OCI-LY1 (cell line): ENCODE results near the gene COL15A1.
A peak's percentile ranks its signal among the peaks of the same experiment; 100 is the strongest.

Experiments used
- H2AFZ ChIP-seq: fragments of 200-600 bp; sonication (generic), shearing (Covaris generic); 2 replicates; pipeline ENCODE4 v1.6.0; 2014; ENCODE audit warnings: antibody characterized with exemption, mild to moderate bottlenecking, low read length
- H3F3A ChIP-seq: fragments of 200-600 bp; sonication (generic), shearing (Covaris generic); 2 replicates; pipeline ENCODE4 v1.6.0; 2014; ENCODE audit warnings: mild to moderate bottlenecking, antibody characterized with exemption, low read length, moderate library complexity; ENCODE audit not compliant: insufficient read depth
- H3K27ac ChIP-seq: fragments of 200-600 bp; sonication (generic); 2 replicates; pipeline ENCODE4 v1.5.1; 2014; ENCODE audit warnings: low read length, mixed run types, mild to moderate bottlenecking, low read depth; ENCODE audit not compliant: poor library complexity, severe bottlenecking
- H3K27me3 ChIP-seq: fragments of 200-600 bp; sonication (generic); 2 replicates; pipeline ENCODE4 v1.6.0; 2014; ENCODE audit warnings: antibody characterized with exemption, mild to moderate bottlenecking, low read length, moderate library complexity; ENCODE audit not compliant: insufficient read depth
- H3K36me3 ChIP-seq: fragments of 200-600 bp; sonication (generic); 2 replicates; pipeline ENCODE4 v1.6.1; 2014; ENCODE audit warnings: mild to moderate bottlenecking, antibody characterized with exemption, low read length, moderate library complexity, mixed read lengths; ENCODE audit not compliant: insufficient read depth
- H3K4me1 ChIP-seq: fragments of 200-600 bp; sonication (generic); 2 replicates; pipeline ENCODE4 v1.5.1; 2014; ENCODE audit warnings: mild to moderate bottlenecking, low read length, moderate library complexity; ENCODE audit not compliant: insufficient read depth, severe bottlenecking
- H3K4me2 ChIP-seq: fragments of 200-600 bp; sonication (generic), shearing (Covaris generic); 2 replicates; pipeline ENCODE4 v1.6.1; 2014; ENCODE audit warnings: low read length
- H3K4me3 ChIP-seq: fragments of 200-600 bp; sonication (generic); 2 replicates; pipeline ENCODE4 v1.5.1; 2014; ENCODE audit warnings: low read length, low read depth, mild to moderate bottlenecking, mixed read lengths; ENCODE audit not compliant: poor library complexity, severe bottlenecking
- H3K79me2 ChIP-seq: fragments of 200-600 bp; shearing (Covaris generic); 2 replicates; pipeline ENCODE4 v1.6.1; 2016; ENCODE audit warnings: mixed run types, low read length, mixed read lengths; ENCODE audit not compliant: insufficient read depth
- H3K9ac ChIP-seq: fragments of 200-600 bp; sonication (generic), shearing (Covaris generic); 2 replicates; pipeline ENCODE4 v1.6.1; 2014; ENCODE audit warnings: mild to moderate bottlenecking, low read length, mixed read lengths
- H3K9me2 ChIP-seq: fragments of 200-600 bp; sonication (generic), shearing (Covaris generic); 2 replicates; pipeline ENCODE4 v1.6.1; 2014; ENCODE audit warnings: low read depth, mild to moderate bottlenecking, low read length, mixed read lengths
- H3K9me3 ChIP-seq: fragments of 200-600 bp; shearing (Covaris generic); 2 replicates; pipeline ENCODE4 v1.6.1; 2014; ENCODE audit warnings: low read length, mixed read lengths
- H4K20me1 ChIP-seq: fragments of 200-600 bp; sonication (generic), shearing (Covaris generic); 2 replicates; pipeline ENCODE4 v1.6.0; 2016; ENCODE audit warnings: mild to moderate bottlenecking, low read length; ENCODE audit not compliant: insufficient read depth
- EZH2 ChIP-seq: fragments of 200-600 bp; sonication (generic), shearing (Covaris generic); IDR thresholded peaks from 2 replicates; pipeline ENCODE4 v1.8.0; 2017; ENCODE audit warnings: borderline replicate concordance, mixed run types, mild to moderate bottlenecking, antibody characterized with exemption, low read length, moderate library complexity, mixed read lengths
- TF ChIP-seq, protein P1 (sequence below): fragments of 200-600 bp; sonication (generic), shearing (Covaris generic); IDR thresholded peaks from 2 replicates; pipeline ENCODE4 v1.5.1; 2017; ENCODE audit warnings: mild to moderate bottlenecking, antibody characterized with exemption, low read length, moderate library complexity, mixed read lengths

The COL15A1 gene

GRCh38 chr9:99109522-99109921, 165.8 kb downstream of the COL15A1 start:
- no peaks in the 10 kb centered on the region for H4K20me1 ChIP-seq
- no peak for TF ChIP-seq EZH2
- TF ChIP-seq, protein P1, sequence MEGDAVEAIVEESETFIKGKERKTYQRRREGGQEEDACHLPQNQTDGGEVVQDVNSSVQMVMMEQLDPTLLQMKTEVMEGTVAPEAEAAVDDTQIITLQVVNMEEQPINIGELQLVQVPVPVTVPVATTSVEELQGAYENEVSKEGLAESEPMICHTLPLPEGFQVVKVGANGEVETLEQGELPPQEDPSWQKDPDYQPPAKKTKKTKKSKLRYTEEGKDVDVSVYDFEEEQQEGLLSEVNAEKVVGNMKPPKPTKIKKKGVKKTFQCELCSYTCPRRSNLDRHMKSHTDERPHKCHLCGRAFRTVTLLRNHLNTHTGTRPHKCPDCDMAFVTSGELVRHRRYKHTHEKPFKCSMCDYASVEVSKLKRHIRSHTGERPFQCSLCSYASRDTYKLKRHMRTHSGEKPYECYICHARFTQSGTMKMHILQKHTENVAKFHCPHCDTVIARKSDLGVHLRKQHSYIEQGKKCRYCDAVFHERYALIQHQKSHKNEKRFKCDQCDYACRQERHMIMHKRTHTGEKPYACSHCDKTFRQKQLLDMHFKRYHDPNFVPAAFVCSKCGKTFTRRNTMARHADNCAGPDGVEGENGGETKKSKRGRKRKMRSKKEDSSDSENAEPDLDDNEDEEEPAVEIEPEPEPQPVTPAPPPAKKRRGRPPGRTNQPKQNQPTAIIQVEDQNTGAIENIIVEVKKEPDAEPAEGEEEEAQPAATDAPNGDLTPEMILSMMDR, result no peak
- H3K9ac ChIP-seq, result no peak overlapping the region
- no peaks in the 10 kb centered on the region for H3K27me3 ChIP-seq
- H3K4me2 ChIP-seq, result peak overlapping the region; percentile 20; the same call in 1 of the 2 replicates
- peaks cover 80% of the 10 kb centered on the region for H3K79me2 ChIP-seq
- no peaks in the 10 kb centered on the region for H3K9me3 ChIP-seq
- peaks cover 87% of the 10 kb centered on the region for H3K4me1 ChIP-seq
- H3F3A ChIP-seq, result no peaks in the 10 kb centered on the region
- H3K27ac ChIP-seq, result peak overlapping the region; percentile 22
- H3K9me2 ChIP-seq, result no peaks in the 10 kb centered on the region
- H3K36me3 ChIP-seq, result no peaks in the 10 kb centered on the region
- no peak overlapping the region for H3K4me3 ChIP-seq
- no peak overlapping the region for H2AFZ ChIP-seq

- H3K9me3 ChIP-seq, result no peaks in the 10 kb centered on the region
- H3K9ac ChIP-seq, result peak overlapping the region; percentile 19; the same call in 1 of the 2 replicates
- H3K27me3 ChIP-seq, result no peaks in the 10 kb centered on the region
- H2AFZ ChIP-seq, result no peak overlapping the region
- H3K79me2 ChIP-seq, result peaks cover 91% of the 10 kb centered on the region
- peaks cover 92% of the 10 kb centered on the region for H3K4me1 ChIP-seq
- H3K4me3 ChIP-seq, result peak overlapping the region; percentile 19
- H3K27ac ChIP-seq, result peak overlapping the region; percentile 87
- TF ChIP-seq EZH2, result no peak
- TF ChIP-seq, protein P1, result no peak
- no peaks in the 10 kb centered on the region for H3F3A ChIP-seq
- H4K20me1 ChIP-seq, result no peaks in the 10 kb centered on the region
- no peaks in the 10 kb centered on the region for H3K36me3 ChIP-seq
- no peaks in the 10 kb centered on the region for H3K9me2 ChIP-seq
- H3K4me2 ChIP-seq, result peak overlapping the region; percentile 45
These were observed 169.2 kb downstream of the COL15A1 start for GRCh38 chr9:99112750-99113413.

DNA sequence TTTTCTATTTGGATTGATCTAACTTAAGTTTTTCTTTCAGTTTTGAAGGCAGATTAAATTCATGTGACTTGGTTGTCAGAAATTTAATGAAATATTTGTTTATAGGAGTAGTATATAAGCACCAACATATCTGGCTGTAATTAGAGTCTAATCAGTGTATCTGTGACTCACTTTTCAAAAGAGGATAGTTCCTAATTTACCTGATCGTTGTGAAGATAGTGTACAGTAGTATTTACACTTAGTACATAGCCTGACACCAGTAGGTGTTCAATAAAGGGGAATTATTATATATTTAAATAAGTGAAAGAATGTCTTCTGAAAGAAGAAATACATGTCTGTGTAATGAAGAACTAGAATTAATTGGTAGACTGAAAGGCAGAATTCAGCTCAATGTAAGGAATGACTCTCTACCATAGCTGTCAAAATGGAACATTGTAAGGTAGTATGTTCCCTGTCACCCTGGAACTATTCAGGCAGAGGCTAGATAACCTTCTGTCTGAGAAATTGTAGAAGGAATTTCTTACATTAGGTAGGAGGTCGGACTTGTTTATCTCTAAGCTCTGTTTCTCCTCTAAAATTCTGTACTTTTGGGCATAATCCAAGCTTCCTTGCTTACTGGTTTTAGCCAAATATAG, 169.8 kb downstream of the COL15A1 start:
- Histone ChIP-seq H4K20me1 (no peaks in the 10 kb centered on the region), H3K36me3 (no peaks in the 10 kb centered on the region), H3K9me3 (no peaks in the 10 kb centered on the region), H3K9me2 (no peaks in the 10 kb centered on the region), H3K4me3 (no peak overlapping the region), H3F3A (no peaks in the 10 kb centered on the region), H3K27me3 (no peaks in the 10 kb centered on the region), H3K4me1 (peaks cover 92% of the 10 kb centered on the region), H2AFZ (no peak overlapping the region), H3K4me2 (peak overlapping the region; percentile 45; the same call in 1 of the 2 replicates), H3K79me2 (peaks cover 91% of the 10 kb centered on the region), H3K27ac (peak overlapping the region; percentile 87), H3K9ac (no peak overlapping the region; the same call in 1 of the 2 replicates)
- TF ChIP-seq EZH2, result no peak
- TF ChIP-seq, protein P1, result no peak
